GM12874 (cell line): ENCODE measurements around the gene EXOC6B.

Source experiments
- TF ChIP-seq, protein P1 (sequence below): IDR thresholded peaks from 2 replicates; pipeline ENCODE4 v1.5.1; 2011; ENCODE audit warnings: low read depth, mild to moderate bottlenecking, control low read depth, low read length, moderate library complexity; ENCODE audit not compliant: insufficient read depth

The EXOC6B gene

DNA sequence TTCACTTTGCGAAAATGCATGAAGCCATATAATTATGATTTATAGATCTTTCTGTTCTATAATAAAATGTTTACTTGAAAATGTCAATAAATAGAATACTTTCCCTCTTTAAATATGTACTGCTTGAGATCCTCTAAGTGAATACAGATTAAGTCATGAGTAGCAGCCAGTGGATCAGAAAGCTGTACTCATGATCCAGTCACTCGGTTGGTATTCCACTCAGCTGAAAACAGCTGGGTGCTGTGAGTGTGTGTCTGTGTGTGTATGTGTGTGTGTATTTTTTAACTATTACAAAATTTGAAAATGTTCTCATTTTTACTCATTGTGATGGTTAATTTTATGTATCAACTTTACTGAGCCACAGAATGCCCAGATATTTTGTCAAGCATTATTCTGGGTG, 536.5 kb downstream of the EXOC6B start:
- TF ChIP-seq, protein P1, sequence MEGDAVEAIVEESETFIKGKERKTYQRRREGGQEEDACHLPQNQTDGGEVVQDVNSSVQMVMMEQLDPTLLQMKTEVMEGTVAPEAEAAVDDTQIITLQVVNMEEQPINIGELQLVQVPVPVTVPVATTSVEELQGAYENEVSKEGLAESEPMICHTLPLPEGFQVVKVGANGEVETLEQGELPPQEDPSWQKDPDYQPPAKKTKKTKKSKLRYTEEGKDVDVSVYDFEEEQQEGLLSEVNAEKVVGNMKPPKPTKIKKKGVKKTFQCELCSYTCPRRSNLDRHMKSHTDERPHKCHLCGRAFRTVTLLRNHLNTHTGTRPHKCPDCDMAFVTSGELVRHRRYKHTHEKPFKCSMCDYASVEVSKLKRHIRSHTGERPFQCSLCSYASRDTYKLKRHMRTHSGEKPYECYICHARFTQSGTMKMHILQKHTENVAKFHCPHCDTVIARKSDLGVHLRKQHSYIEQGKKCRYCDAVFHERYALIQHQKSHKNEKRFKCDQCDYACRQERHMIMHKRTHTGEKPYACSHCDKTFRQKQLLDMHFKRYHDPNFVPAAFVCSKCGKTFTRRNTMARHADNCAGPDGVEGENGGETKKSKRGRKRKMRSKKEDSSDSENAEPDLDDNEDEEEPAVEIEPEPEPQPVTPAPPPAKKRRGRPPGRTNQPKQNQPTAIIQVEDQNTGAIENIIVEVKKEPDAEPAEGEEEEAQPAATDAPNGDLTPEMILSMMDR: no peak

DNA sequence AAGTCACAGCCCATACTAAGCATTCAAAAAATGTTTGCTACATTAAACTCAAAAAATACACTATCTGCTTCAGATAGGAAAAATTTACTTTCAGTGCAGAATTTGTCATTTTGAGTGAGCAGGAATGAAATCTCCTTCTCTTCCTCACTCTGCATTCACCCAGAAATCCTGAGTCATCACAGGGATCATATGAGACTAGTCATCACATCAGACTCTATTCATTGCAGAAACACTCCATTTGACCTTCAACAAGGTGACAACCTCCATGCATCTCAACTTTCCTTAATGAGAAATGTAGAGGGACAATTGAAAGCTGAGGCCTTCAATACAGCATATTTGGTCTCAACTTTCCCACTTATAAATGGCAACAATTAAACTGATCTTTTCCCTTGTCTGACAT, 547.8 kb downstream of the EXOC6B start:
- TF ChIP-seq, protein P1: no peak

DNA sequence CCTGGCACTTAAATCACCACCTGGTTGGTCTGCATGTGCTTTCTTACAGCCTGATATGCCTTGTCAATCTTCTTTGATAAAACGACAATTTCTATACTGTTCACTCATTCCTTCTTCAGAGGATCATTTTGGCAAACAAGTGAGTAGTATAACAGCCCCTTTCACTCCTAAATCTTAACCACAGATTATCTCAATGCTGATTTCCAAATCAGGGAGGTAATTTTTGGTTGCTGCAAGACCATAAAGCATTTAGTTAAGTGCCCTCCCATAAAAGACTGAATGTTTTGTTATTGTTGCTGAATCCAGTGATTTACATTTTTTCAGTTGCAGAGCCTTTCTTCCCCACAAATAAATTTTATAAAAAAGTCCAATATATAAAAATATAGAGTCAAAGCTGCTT, 549.0 kb downstream of the EXOC6B start:
- TF ChIP-seq, protein P1: no peak

DNA sequence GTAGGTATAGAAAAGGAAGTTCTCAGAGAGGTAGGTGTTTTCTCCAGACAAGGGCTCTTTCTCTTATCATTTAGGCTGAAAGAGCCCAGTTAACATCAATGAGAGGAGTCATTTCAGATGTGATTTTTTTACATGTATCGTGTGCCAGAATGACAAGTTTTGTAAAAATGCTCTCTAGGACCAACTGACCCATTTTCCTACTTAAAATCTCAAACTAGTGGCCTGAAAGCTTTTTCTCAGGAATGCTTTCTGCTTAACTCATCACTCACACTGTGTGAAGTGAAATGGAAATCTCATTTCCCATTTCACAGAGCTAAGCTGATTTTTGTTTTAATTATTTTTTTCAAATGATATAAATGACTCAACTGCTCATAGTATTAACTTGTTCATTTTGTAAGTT, 549.5 kb downstream of the EXOC6B start:
- TF ChIP-seq, protein P1: no peak

DNA sequence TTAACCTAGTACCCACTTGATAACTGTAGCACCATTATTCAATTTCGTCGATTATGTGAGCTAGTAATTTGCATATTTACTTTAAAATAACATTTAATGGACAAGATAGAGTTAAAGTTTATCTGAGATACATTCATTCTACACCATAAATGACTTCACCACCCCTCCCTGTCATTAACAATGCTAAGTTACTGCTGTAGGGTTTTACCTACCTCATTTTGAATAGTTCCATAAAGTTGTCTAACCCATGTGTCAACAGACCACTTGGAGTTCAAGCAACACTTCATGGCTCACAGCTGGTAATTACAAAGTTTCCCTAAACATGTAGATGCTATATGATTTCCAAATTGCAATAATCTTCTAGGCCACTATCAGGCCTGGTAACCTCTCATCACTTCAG, 550.7 kb downstream of the EXOC6B start:
- TF ChIP-seq, protein P1: no peak

DNA sequence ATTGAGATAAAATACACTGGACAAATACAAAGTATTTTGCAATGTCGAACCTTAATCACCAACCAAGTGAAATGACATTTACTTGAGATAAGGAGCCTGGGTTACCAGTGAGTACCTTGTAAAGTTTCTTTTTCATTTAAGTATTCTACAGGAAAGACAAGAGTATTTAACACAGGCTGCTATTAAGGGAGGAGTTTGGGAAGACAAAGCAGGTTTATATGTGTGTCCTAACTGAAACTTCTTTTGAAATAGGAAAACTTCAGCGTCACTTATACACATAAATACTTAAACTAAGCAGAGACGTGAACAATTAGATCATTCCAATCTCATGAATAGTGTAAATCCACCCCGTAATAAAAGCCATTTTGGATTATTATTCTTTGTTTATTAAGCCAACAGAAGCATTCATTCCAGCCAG, 551.4 kb downstream of the EXOC6B start:
- TF ChIP-seq, protein P1: no peak

DNA sequence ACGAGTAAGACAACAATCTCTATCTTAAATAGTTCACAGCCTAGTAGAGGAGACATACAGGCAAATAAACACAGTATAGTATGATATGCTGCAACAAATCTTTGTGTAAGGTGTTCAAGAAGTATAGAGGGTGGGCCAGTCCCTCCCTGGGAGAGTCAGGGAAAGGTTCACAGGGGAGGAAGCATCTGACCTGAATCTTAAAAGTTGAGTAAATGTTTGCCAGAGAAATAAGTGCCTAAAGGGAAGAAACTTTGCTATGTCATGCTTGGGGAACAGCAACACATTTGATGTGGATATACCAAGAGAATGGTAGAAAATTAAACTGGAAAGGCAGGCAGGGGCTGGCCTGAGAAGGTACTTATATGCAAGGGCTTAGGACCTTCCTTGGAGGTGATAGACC, 552.4 kb downstream of the EXOC6B start:
- TF ChIP-seq, protein P1: no peak
